AG09309 (cell line): ENCODE data around the gene CACTIN.

Experiments
- DNase-seq: peaks from one replicate; pipeline ENCODE4 v3.0.0-alpha.2; 2010; ENCODE audit warnings: low read depth
- H3K4me3 ChIP-seq: 2 replicates; pipeline ENCODE4 v1.5.1; 2011; ENCODE audit warnings: mild to moderate bottlenecking, low read depth, low read length, moderate library complexity; ENCODE audit not compliant: control insufficient read depth
- CTCF ChIP-seq: IDR thresholded peaks from 2 replicates; pipeline ENCODE4 v1.5.1; 2011; ENCODE audit warnings: mild to moderate bottlenecking, low read depth, low read length, inconsistent platforms; ENCODE audit not compliant: insufficient read depth, control insufficient read depth; ENCODE audit errors: missing control alignments

Gene CACTIN

GRCh38 chr19:3563709-3564524 is 62.7 kb downstream of the CACTIN start:
- no peak for TF ChIP-seq CTCF
- DNase-seq: no peak
- no peak overlapping the region for H3K4me3 ChIP-seq
